GM10847 (cell line): ENCODE measurements around the gene ANKRD26.

Experiments used
- POLR2A ChIP-seq: IDR thresholded peaks from 2 replicates; pipeline ENCODE4 v1.6.1; 2011; ENCODE audit not compliant: insufficient read length; ENCODE audit errors: extremely low read depth

ANKRD26 gene

GRCh38 chr10:27052656-27053055, 47.6 kb downstream of the ANKRD26 start:
- no peak for TF ChIP-seq POLR2A

- no peak for TF ChIP-seq POLR2A
These were observed 59.1 kb downstream of the ANKRD26 start for GRCh38 chr10:27041196-27041595.

- no peak for TF ChIP-seq POLR2A
These were observed 62.1 kb downstream of the ANKRD26 start for GRCh38 chr10:27038168-27038567.

GRCh38 chr10:27035163-27035562, 65.1 kb downstream of the ANKRD26 start:
- TF ChIP-seq POLR2A = no peak

GRCh38 chr10:27030060-27030459, 70.2 kb downstream of the ANKRD26 start:
- no peak for TF ChIP-seq POLR2A

- TF ChIP-seq POLR2A = no peak
These were observed 78.2 kb downstream of the ANKRD26 start for GRCh38 chr10:27022048-27022447.

GRCh38 chr10:27020243-27020642, 80.1 kb downstream of the ANKRD26 start:
- no peak for TF ChIP-seq POLR2A

GRCh38 chr10:27019827-27020226, 80.5 kb downstream of the ANKRD26 start:
- no peak for TF ChIP-seq POLR2A

GRCh38 chr10:26997610-26998009, 102.7 kb downstream of the ANKRD26 start:
- no peak for TF ChIP-seq POLR2A

- no peak for TF ChIP-seq POLR2A
These were observed 105.6 kb downstream of the ANKRD26 start for GRCh38 chr10:26994743-26995142.

- TF ChIP-seq POLR2A = no peak
These were observed 112.4 kb downstream of the ANKRD26 start for GRCh38 chr10:26987851-26988250.

- no peak for TF ChIP-seq POLR2A
These were observed 117.1 kb downstream of the ANKRD26 start for GRCh38 chr10:26983156-26983555.

- no peak for TF ChIP-seq POLR2A
These were observed 118.2 kb downstream of the ANKRD26 start for GRCh38 chr10:26982058-26982457.

- TF ChIP-seq POLR2A = no peak
These were observed 119.0 kb downstream of the ANKRD26 start for GRCh38 chr10:26981232-26981824.

GRCh38 chr10:26978519-26978918, 121.8 kb downstream of the ANKRD26 start:
- no peak for TF ChIP-seq POLR2A

GRCh38 chr10:26977635-26978034, 122.7 kb downstream of the ANKRD26 start:
- TF ChIP-seq POLR2A = no peak

- no peak for TF ChIP-seq POLR2A
These were observed 129.6 kb downstream of the ANKRD26 start for GRCh38 chr10:26970667-26971066.
